Activated effector memory CD4-positive, alpha-beta T cell treated with Interleukin-2 at 50 U/mL for 16 hours (primary cell): ENCODE results near the gene KLHL15.
"Not testable (repeated sequence)": the region's sequence is repeated elsewhere in the genome, so short reads cannot be mapped to it uniquely, and the experiment has no call there.

Source experiments
- DNase-seq: peaks from one replicate; pipeline ENCODE4 v3.0.0-alpha.2; 2020

KLHL15 gene

DNA sequence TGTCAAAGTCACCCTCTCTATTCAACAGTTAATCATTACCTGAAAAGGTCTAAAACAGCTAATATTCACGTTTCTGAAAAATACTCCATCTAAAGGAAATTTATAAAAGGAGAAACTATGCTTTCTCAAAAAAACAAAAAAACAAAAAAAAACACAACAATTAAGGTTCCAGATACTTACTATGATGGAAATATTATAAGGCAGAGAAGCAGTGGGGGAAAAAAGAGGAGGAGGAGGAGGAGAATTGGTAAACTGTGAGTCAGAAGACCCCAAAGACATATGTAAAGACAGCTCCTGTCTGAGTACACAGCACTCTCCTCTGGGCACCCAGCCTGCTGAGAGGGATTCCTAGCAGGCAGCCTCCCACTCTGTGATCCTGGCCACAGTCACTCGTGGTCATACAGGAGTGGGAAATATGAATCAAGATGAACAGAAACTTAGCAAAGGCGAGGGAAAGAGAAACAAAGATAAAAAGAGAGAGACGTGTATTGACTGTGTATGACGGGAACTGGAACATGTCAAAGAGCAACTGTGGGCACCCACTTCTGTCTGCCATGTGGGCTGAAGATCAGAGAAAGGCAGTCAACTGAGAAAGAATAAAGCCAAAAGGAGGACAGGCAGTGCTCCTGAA lies 12.5 kb downstream of the KLHL15 start:
- no peak for DNase-seq

DNA sequence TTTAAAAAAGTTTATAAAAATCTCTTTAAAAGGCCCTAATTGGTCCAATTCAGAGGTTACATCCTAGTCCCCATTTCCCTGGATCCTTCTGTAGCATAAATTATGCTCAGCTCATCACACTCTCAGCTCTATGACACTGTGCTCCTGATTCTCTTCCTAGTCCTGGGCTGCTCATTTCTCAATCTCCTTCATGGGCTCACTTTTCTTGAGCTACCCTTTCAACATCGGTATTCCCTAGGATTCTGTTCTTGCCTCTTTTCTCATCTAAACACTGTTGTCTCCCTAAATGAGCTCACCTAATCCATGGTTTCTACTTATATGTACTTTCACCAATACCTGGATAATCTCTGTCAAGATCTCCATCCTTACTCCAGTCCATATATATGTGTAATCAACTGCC lies 14.7 kb downstream of the KLHL15 start:
- no peak for DNase-seq

DNA sequence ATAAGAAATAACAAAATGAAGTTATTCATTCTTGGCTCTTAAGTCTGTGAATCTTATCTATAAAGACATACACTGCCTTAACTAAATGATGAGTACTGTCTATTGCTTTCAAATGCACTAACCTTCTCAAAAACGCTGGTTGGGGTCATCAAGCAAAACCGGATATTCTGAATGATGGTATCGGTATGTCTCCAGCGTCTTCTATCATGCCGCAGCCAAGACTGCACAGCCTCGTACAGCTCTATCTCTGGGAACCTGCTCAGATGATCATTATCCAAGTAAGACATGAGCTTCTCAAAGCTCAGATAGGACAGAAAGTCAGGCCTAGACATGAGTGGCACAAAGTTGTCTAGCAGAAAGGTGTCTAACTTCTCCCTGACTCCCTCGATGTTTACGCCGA lies 21.1 kb downstream of the KLHL15 start:
- no peak for DNase-seq

DNA sequence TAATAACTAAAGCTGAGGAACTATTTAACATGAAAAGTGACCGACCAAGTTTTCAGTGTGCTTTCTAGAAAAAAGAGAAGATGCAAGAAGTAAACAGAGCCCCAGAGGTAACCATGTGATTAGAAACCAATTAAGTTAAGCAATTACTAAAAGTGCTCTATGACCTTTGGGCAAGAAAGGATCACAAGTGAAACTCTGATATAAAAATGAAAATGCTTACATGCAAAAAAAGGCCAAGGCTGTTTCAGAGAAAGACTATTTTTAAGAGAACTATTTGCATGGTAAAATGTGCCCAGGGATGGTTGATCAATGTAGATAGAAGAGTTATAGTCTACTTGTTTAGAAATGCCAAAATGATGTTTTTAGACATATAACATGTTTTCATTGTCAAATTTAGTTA lies 22.0 kb downstream of the KLHL15 start:
- DNase-seq: no peak

DNA sequence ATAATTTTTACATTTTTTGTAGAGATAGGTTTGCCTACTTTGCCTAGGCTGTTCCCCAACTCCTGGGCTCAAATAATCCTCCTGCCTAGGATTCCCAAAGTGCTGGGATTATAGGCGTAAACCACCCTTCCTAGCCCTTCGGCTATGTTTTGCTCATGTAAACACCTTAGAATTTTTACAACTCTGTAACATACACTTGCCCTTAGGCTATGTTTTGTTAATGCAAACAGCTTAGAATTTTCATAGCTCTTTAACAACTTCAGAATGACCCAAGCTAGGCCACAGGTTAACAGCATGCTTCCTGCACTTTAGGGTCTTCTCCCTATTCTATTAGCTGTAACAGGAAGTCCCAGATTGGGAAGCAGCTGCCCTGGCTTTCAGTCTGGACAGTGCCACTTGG lies 24.2 kb downstream of the KLHL15 start:
- DNase-seq: no peak

DNA sequence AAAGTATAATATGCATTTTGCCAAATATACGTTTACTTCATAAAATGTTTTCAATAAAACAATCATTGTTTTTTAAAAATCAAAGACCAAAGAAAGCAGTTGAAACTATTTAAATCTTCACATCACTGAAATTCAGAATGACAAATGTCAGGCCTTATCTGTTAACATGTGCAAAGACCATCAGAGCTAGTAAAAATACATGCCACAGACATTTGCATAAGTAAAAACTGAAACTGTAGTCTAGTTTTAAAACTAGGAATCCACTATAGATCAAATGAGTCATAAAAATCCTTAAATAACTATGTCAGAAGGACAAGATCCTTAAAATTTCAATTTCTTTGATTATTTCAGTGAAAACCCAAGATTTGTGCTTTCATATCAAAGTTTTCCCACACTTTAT lies 24.8 kb downstream of the KLHL15 start:
- DNase-seq: no peak

DNA sequence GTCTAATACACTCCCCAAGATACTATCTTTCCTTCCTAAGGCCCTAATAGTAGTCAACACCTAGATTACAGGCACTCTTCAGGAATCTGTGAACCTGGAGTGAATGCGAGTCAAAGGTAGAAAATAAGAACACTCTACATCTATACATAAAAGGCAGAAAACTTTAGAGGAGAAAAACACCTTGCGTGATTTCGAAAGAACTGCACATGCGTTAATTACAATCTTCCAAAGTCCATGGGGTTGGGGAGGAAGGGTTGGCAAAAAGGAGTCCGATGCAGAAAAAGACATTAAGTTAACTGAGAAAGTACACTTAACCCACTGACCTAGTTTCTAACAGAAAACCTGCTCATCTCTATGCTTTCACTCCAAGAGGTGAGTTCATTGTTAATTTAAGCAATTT lies 27.3 kb downstream of the KLHL15 start:
- DNase-seq: no peak

DNA sequence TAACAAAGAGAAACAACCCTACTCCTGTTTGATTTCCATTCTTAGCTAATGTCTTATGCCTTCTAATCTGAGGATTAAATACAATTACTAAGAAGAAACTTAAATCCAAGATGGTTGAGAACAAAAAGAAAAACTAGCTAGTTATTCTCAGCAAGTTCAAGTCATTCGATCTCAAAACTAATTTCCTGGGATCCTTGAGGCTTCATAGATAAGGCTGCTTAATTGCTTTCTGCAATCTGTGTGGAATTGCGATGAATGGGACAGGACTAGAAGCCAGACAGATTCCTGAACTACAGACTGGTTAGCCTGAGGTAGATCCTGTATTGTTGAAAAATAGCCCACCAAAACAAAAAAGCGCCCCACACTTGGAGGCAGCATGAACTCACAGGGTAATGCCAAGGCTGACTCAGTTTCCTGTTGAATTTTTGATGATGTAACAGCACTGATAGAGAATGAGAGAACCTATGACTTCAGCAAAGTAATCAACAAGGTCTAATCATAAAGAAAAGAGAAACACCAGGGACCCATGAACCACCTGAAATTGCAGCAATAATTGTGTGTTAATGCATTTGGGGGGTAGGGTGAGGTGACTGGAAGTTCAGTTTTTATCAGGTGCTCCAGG lies 33.9 kb downstream of the KLHL15 start:
- no peak for DNase-seq

DNA sequence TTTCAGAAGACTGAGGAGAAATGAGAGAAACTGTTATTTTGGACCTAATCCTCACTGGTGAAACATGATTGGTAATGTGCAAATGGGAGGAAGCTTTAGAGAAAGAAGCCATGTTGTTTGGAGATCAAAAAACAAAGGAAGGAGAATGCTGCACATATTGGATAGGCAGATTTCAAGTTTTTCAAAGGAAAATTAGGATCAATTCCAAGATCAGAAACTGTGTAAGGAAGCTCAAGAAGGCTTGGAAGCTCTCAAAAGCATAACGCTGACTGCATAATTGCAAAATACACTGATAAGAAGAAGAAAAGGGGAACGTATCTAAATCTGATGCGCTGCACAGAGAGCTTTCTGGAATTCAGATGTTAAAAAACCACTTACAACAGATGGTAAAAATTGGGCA lies 34.6 kb downstream of the KLHL15 start:
- DNase-seq: no peak

DNA sequence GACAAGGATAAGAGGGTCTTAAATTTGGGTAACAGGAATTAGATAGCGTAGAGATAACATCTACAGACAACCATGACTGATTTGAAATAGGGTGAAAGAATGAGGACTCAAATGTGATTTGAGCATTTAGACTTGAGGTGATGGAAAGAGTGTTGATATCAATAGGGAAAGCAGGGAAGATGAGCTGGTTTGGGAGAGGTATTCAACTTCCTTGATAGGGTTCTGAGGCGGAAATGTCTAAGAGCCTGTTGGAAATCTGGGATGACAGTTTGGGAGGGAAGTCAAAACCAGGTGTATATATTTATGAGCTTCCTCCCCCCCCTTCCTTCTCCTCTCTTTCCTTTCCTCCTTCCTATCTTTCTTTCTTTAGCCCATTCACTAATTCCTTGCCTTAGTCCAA lies 36.5 kb downstream of the KLHL15 start:
- DNase-seq: no peak

DNA sequence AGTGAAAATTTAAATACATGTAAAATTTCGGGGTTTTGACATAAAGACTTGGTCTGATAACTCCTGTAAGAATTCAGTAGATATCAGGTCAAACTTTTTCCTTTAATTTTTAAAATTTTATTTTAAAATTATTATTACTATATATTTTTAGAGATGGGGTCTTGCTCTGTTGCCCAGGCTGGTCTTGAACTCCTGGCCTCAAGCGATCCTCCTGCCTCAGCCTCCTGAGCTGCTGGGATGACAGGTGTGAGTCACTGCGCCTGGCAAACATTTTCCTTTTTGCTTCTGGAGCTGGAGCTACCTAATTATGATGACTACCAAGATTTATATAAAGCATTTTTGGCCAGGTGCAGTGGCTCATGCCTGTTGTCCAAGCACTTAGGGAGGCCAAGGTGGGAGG lies 37.3 kb downstream of the KLHL15 start:
- no peak for DNase-seq

DNA sequence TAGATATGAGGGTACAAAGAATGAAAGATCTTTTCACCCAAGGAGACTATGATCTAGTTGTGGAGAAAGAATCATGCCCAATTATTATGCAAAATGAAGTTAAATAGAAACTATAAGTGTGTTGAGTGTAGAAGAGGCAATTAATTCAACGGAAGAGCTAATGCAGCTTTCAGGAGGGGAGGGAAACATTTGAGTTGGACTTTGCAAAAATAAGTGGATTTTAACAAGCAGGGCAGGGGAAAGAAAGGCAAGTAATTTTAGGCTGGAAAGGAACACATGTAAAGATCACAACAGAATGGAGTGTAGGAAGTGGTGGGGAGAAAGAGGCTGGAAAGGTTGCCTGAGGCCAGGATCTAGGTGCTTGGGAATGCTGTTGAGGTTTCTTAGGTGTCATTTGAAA lies 44.1 kb downstream of the KLHL15 start:
- no peak for DNase-seq

DNA sequence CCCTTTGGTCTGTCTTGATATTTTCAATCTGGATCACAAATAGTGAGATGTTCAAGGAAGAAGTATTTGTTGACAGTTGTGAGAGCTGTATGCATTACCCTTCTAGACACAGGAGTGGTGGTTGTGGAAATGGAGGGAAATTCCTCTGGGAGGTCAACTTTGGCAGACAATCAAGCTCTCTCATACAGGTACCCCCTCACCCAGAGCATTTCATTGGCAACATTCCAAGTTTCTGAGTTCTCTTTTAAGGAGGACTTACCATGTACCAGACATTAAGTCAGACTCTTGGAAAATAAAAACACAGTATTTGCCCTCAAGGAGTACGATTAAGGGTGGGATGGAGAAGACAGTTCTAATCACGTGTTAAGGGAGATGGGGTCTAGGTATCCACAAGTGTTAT lies 45.3 kb downstream of the KLHL15 start:
- DNase-seq: no peak

DNA sequence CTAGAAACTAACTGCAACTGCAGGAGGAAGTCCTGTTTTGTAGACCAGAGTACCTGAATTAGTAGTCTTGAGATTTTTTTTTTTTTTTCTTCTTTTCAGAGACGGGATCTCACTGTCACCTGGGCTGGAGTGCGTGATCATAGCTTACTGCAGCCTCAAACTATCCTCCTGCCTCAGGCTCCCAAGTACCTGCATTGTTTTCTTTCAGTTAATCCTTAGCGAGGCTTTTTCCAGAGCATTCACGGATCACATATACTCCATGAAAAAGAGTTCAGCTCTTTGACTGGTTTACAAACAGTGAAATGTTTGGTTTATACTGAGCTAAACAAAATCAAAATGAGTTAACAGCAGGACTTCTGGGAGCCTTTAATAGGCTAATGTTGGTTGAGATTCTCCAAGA lies 45.8 kb downstream of the KLHL15 start:
- no peak for DNase-seq

DNA sequence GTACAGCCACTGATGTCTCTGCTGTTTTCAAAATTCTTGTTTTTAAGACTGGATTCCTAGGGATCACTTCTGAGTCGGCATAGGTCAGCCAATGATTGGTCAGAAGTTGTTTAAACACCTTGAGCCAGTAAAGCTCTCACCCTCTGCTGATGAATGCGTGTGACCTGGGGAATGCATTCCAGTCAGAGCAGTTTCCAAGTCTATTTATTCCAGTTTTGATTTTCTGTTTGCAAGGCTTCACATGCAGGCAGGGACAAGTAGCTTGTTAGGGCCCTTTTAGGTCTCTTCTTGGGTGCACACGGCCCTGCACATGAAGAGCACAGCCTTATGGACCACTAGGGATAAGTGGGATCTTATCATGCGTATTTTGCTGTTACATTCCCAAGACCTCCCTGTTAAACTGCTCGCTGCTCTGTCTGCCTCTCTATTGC lies 47.0 kb downstream of the KLHL15 start:
- no peak for DNase-seq

DNA sequence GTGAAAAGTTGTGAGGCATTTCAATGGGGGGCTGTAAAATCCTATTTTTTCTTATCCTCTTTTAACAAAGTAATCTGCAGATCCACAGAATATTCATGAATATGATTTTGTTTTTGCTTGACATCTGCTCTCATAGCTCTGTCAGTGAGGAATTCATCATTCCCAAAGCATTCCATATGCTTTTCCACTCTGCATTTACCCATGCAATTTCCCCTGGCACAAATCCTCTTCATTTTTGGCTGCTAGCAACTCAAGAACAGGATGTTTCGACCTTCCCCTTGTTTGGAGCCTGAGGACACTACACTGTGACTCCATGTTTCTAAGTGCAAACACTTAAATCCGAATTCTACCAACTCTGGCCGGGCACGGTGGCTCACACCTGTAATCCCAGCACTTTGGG lies 48.5 kb downstream of the KLHL15 start:
- DNase-seq: no peak

DNA sequence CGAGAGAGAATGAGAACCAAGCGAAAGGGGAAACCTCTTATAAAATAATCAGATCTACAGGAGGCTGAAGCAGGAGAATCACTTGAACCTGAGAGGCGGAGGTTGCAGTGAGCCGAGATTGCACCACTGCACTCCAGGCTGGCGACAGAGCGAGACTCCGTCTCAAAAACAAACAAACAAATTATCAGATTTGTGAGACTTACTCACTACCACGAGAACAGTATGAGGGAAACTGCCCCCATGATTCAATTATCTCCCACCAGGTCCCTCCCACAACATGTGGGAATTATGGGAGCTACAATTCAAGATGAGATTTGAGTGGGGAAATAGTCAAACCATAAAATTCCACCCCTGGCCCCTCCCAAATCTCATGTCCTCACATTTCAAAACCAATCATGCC lies 61.4 kb downstream of the KLHL15 start:
- not testable (repeated sequence) for DNase-seq

DNA sequence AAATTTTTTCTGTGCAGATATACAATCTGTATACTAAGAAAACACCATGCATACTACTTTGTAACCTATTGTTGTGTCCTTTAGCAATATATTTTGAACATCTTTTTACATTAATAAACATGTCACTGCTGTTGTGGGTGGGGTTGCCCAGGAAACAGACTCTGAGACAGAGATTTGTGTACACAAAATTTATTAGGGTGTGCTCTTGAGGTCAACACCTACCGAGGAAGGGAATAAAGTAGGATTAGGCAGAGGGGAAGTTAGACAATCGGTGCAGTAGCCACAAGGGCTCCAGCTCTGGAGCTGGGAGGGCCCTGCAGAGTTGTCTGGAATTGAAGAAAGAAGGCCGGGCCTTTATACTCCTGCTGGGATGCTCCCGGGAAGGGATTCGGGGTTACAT lies 62.8 kb downstream of the KLHL15 start:
- DNase-seq: no peak

DNA sequence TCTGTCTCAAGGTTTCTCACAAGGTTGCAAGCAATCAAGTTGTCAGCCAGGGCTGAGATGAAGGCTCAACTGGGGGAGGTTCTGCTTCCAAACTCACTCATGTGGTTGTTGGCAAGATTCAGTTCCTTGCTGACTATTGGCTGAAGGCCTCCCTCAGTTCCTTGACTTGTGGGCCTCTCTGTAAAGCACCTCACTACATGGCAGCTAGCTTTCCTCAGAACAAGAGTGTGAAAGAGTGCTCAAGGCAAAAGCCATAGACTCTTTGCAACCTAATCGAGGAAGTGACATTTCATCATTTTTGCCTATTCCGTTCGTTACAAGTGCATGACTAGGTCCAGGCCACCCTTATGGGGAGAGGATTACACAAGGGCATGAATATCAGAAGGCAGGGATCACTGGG lies 67.2 kb downstream of the KLHL15 start:
- DNase-seq: no peak

DNA sequence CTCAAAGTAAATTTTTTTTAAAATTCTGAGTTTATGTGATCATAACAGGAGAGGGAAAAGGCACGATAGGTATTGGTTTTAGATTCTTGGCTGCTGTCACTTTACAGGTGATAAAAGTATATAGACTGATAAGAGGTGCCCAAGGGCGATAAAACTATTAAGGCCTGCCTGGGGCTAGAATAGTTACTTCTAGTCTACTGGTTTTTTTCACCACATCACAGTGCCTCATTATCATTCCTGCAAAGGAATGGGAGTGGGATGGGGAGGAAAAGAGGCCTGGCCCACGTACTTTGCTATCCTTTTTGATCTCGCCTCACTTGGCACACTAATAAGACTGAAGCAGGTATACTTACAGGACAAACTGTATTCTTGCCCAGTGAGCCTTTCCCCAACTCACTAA lies 72.6 kb downstream of the KLHL15 start:
- DNase-seq: no peak

DNA sequence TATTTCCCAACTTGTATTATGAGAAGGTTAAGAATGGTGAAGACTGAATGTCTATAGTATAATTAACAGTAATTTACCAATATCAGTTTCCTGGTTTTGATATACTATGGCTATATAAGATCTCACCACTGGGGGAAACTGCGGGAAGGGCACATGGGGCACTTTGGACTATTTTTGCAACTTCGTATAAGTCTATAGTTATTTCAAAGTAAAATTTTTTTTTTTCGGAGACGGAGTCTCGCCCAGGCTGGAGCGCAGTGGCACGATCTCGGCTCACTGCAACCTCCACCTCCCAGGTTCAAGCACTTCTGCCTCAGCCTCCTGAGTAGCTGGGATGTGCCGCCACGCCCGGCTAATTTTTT lies 73.1 kb downstream of the KLHL15 start:
- DNase-seq: no peak

DNA sequence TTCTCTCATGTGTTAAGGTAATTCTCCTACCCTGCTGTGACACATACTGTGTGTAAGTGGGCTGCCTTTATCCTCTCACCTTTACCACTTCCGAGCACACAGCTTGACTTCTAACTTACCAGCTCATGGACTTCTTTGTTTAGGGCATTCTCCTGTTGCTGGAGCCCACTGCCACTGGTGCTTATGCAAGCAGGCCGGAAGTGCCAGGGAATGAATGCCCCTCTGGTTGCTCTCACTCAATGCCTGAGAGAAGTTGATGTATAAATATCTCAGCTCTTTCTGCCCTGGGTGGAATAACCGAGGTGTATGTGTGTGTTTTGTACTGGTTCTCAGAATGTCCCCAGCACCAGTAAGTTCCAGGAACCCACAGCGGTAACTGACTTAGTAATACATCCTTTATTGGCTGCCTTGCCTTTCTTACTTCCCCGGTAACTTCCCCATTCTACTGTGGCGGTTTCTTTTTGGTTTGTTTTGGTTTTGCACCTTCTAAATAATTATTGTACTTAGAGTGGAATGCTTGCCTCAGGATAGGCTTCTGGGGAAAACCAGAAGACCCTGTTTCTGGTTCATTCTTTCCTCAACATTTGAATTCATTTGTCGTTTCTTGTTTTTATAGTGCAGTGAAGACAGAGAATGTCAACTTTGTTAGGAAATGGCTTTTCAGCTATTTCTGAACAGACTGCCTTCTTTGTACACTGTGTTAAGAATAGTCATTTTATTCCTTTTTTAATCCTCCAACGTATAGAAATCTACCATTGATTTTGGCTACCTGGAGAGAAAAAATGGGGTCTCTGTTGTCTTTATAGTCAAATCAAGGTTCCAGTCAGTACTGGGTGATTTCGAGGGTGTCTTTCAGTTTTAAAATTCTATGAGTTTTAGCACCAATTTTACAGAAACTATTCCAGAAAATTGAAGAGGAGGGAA lies 73.7 kb downstream of the KLHL15 start:
- DNase-seq: peak; percentile 33

DNA sequence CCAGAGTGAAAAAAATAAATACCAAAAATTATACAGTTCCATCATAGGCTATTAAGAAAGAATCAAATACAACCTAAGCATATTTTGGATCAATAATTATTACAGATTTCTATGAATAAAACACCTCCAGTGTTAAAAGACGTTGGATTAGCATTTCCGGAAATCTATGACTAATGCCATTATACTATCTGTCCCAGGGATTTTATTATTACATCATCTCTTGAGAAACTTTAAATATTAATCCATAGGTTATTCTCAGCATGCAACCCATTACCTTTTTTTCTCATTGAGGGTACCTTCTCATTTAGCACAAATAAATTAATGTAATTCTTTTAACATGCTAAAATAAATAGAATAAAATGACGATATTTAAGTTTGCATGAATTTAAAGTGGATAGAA lies 74.6 kb downstream of the KLHL15 start:
- DNase-seq: no peak

DNA sequence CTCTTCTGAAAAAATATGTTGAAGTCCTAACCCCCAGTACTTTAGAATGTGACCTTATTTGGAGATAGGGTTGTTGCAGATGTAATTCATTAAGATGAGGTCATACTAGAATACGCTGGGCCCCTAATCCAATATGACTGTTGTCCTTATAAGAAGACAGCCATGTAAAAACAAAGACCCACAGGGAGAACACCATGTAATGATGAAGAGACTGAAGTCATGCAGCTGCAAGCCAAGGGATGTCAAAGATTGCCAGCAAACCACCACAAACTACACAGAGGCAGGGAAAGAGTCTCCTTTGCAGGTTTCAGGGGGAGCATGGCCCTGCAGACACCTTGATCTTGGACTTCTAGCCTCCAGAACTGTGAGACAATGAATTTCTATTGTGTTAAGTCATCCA lies 81.8 kb downstream of the KLHL15 start:
- DNase-seq: no peak
